ENCODE results near the gene SERPINB6. TPM values are rescaled to one million over a fixed set of nuclear protein-coding genes. Genes with fewer than 3 reads are reported as not detected.

Gene SERPINB6
- total RNA-seq, 1 experiment from 2014 or later = 169 TPM

- Histone ChIP-seq H3K79me2 (ENCODE audit: low read depth) (peaks cover 8% of the 10 kb centered on the region), H3K4me1 (replicated peaks; ENCODE audit: insufficient read depth) (peaks cover 15% of the 10 kb centered on the region), H3K4me2 (no peak overlapping the region), H3K9me3 (ENCODE audit: insufficient read depth, low read depth) (peaks cover 2% of the 10 kb centered on the region; the same call in 1 of the 2 replicates), H2AFZ (no peak overlapping the region), H3K9me2 (ENCODE audit: insufficient read depth) (no peaks in the 10 kb centered on the region), H4K20me1 (ENCODE audit: insufficient read depth) (no peaks in the 10 kb centered on the region), H3K27me3 (ENCODE audit: insufficient read depth, low read depth) (no peaks in the 10 kb centered on the region), H3F3A (ENCODE audit: insufficient read depth, low read depth) (peaks cover 11% of the 10 kb centered on the region), H3K36me3 (ENCODE audit: low read depth) (no peaks in the 10 kb centered on the region), H3K27ac (no peak overlapping the region), H3K4me3 (no peak overlapping the region)
- intact Hi-C loops (cut with micrococcal nuclease; ENCODE audit: unreplicated experiment) = no loop called here
- DNase-seq = no peak
- CTCF ChIA-PET = interaction anchor here (0.6 kb wide), 1 partner anchor 18 kb away, joined by 4 read pairs; no protein-coding TSS in a partner anchor
- TF ChIP-seq CTCF (conservative IDR thresholded peaks at IDR 0.05) (no peak), EZH2 (IDR thresholded peaks at IDR 0.05; ENCODE audit: low read depth) (no peak)
- no TSS peak for BruUV-seq (replicated peaks)
- POLR2A ChIA-PET (ENCODE audit: unreplicated experiment) = no interaction called here
Observed at GRCh38 chr6:3017304-3017703, 45.9 kb upstream of the SERPINB6 start.

GRCh38 chr6:3016473-3017280 is 45.3 kb upstream of the SERPINB6 start:
- Histone ChIP-seq H3K9me3 (ENCODE audit: insufficient read depth, low read depth) (peaks cover 8% of the 10 kb centered on the region; the same call in 1 of the 2 replicates), H3K79me2 (ENCODE audit: low read depth) (peaks cover 2% of the 10 kb centered on the region; the same call in 1 of the 2 replicates), H2AFZ (no peak overlapping the region), H3K4me2 (no peak overlapping the region), H3K27me3 (ENCODE audit: insufficient read depth, low read depth) (no peaks in the 10 kb centered on the region), H3F3A (ENCODE audit: insufficient read depth, low read depth) (peaks cover 11% of the 10 kb centered on the region), H3K36me3 (ENCODE audit: low read depth) (0 out of 2 replicates have a peak, but pooled peaks cover under 1% of the 10 kb centered on the region), H4K20me1 (ENCODE audit: insufficient read depth) (no peaks in the 10 kb centered on the region), H3K27ac (no peak overlapping the region), H3K4me3 (no peak overlapping the region), H3K4me1 (replicated peaks; ENCODE audit: insufficient read depth) (peaks cover 12% of the 10 kb centered on the region), H3K9me2 (ENCODE audit: insufficient read depth) (no peaks in the 10 kb centered on the region)
- ChIA-PET CTCF (interaction anchor here (0.6 kb wide), 1 partner anchor 17 kb away, joined by 4 read pairs; no protein-coding TSS in a partner anchor), POLR2A (ENCODE audit: unreplicated experiment) (no interaction called here)
- no TSS peak for BruUV-seq (replicated peaks)
- DNase-seq = no peak
- intact Hi-C loops (cut with micrococcal nuclease; ENCODE audit: unreplicated experiment) = no loop called here
- TF ChIP-seq EZH2 (IDR thresholded peaks at IDR 0.05; ENCODE audit: low read depth) = no peak
- TF ChIP-seq CTCF (conservative IDR thresholded peaks at IDR 0.05) = no peak

GRCh38 chr6:3015144-3015543 is 43.8 kb upstream of the SERPINB6 start:
- no TSS peak for BruUV-seq (replicated peaks)
- Histone ChIP-seq H3K9me2 (ENCODE audit: insufficient read depth) (no peaks in the 10 kb centered on the region), H3K27me3 (ENCODE audit: insufficient read depth, low read depth) (no peaks in the 10 kb centered on the region), H3K79me2 (ENCODE audit: low read depth) (no peaks in the 10 kb centered on the region), H3K9me3 (ENCODE audit: insufficient read depth, low read depth) (peaks cover 10% of the 10 kb centered on the region; the same call in 1 of the 2 replicates), H3K4me3 (no peak overlapping the region), H4K20me1 (ENCODE audit: insufficient read depth) (no peaks in the 10 kb centered on the region), H3K36me3 (ENCODE audit: low read depth) (peaks cover 8% of the 10 kb centered on the region; the same call in 1 of the 2 replicates), H3K4me1 (replicated peaks; ENCODE audit: insufficient read depth) (peaks cover 12% of the 10 kb centered on the region), H3K27ac (no peak overlapping the region), H3K4me2 (no peak overlapping the region), H2AFZ (no peak overlapping the region), H3F3A (ENCODE audit: insufficient read depth, low read depth) (peaks cover 11% of the 10 kb centered on the region)
- ChIA-PET CTCF (no interaction called here), POLR2A (ENCODE audit: unreplicated experiment) (no interaction called here)
- intact Hi-C loops (cut with micrococcal nuclease; ENCODE audit: unreplicated experiment) = no loop called here
- TF ChIP-seq EZH2 (IDR thresholded peaks at IDR 0.05; ENCODE audit: low read depth) (no peak), CTCF (conservative IDR thresholded peaks at IDR 0.05) (no peak)
- no peak for DNase-seq
